GM23338 (cell line): Measurements from ENCODE around the gene SH3RF3. TPM values are rescaled to one million over a fixed set of nuclear protein-coding genes. Genes with fewer than 3 reads are reported as not detected.

Experiments used
- ATAC-seq: fragments of 200-7000 bp; cut with Tn5 transposase; 3 replicates; pipeline ENCODE4 v1.9.1; 2020
- DNase-seq: peaks from one replicate; pipeline ENCODE4 v3.0.0-alpha.2; 2015; ENCODE audit warnings: low spot score
- H2AFZ ChIP-seq: fragments of 200-600 bp; sonication (generic); 2 replicates; pipeline ENCODE4 v1.8.0; 2016; ENCODE audit warnings: antibody characterized with exemption, mild to moderate bottlenecking, moderate library complexity
- H3F3A ChIP-seq: fragments of 200-600 bp; sonication (generic); replicated peaks from 2 replicates; pipeline ENCODE4 v1.8.0; 2017; ENCODE audit warnings: antibody characterized with exemption, mixed run types, low read depth
- H3K27ac ChIP-seq: fragments of 200-600 bp; sonication (generic); 2 replicates; pipeline ENCODE4 v1.6.1; 2016; ENCODE audit warnings: low read depth
- H3K27me3 ChIP-seq: fragments of 200-600 bp; sonication (generic); 2 replicates; pipeline ENCODE4 v1.8.0; 2016; ENCODE audit warnings: mild to moderate bottlenecking, mixed run types, moderate library complexity; ENCODE audit not compliant: insufficient read depth
- H3K36me3 ChIP-seq: fragments of 200-600 bp; sonication (generic); 2 replicates; pipeline ENCODE4 v1.8.0; 2016; ENCODE audit warnings: mild to moderate bottlenecking; ENCODE audit not compliant: insufficient read depth
- H3K4me1 ChIP-seq: fragments of 200-600 bp; sonication (generic); 2 replicates; pipeline ENCODE4 v1.8.0; 2016; ENCODE audit warnings: mild to moderate bottlenecking, moderate library complexity; ENCODE audit not compliant: insufficient read depth
- H3K4me2 ChIP-seq: fragments of 200-600 bp; sonication (generic); 2 replicates; pipeline ENCODE4 v1.7.1; 2017; ENCODE audit warnings: mixed run types
- H3K4me3 ChIP-seq: fragments of 200-600 bp; sonication (generic); 2 replicates; pipeline ENCODE4 v1.6.1; 2016; ENCODE audit warnings: mixed run types
- H3K79me2 ChIP-seq: fragments of 200-600 bp; sonication (generic); replicated peaks from 2 replicates; pipeline ENCODE4 v1.8.0; 2017; ENCODE audit warnings: mild to moderate bottlenecking; ENCODE audit not compliant: insufficient read depth
- H3K9me2 ChIP-seq: fragments of 200-600 bp; sonication (generic); 2 replicates; pipeline ENCODE4 v1.8.0; 2017; ENCODE audit not compliant: insufficient read depth
- H4K20me1 ChIP-seq: fragments of 200-600 bp; sonication (generic); replicated peaks from 2 replicates; pipeline ENCODE4 v1.8.0; 2017; ENCODE audit warnings: mild to moderate bottlenecking; ENCODE audit not compliant: insufficient read depth
- H3K27ac Mint-ChIP-seq: 2 replicates; pipeline ENCODE4 v1.8.0; 2020; ENCODE audit warnings: inconsistent platforms, mild to moderate bottlenecking, moderate library complexity, mixed read lengths
- H3K27me3 Mint-ChIP-seq: 3 replicates; pipeline ENCODE4 v1.8.0; 2022; ENCODE audit warnings: low read depth, mild to moderate bottlenecking, moderate library complexity, mixed read lengths, inconsistent platforms; ENCODE audit not compliant: insufficient read depth, poor library complexity
- H3K36me3 Mint-ChIP-seq: 3 replicates; pipeline ENCODE4 v1.8.0; 2021; ENCODE audit warnings: low read depth, mild to moderate bottlenecking, inconsistent platforms, moderate library complexity, mixed read lengths
- H3K4me1 Mint-ChIP-seq: 3 replicates; pipeline ENCODE4 v1.8.0; 2020; ENCODE audit warnings: mild to moderate bottlenecking, inconsistent platforms, mixed read lengths
- H3K4me3 Mint-ChIP-seq: 3 replicates; pipeline ENCODE4 v1.8.0; 2021; ENCODE audit warnings: moderate library complexity, mild to moderate bottlenecking, inconsistent platforms, mixed read lengths
- H3K9me3 Mint-ChIP-seq: 3 replicates; pipeline ENCODE4 v1.8.0; 2020; ENCODE audit warnings: moderate library complexity, mild to moderate bottlenecking, inconsistent platforms, mixed read lengths
- CTCF ChIP-seq, 2 experiments: fragments of 200-600 bp in 1 of 2; sonication (generic) in 1 of 2; conservative IDR thresholded peaks; 2 replicates each; pipeline versions ENCODE4 v1.5.1 to v1.6.1; 2016 to 2017; ENCODE audit warnings: antibody characterized with exemption in 2 of 2, low read depth in 2 of 2, mild to moderate bottlenecking in 2 of 2, moderate library complexity in 1 of 2
- EZH2 ChIP-seq: fragments of 200-600 bp; sonication (generic); IDR thresholded peaks from one replicate; pipeline ENCODE4 v1.8.0; 2017; ENCODE audit warnings: antibody characterized with exemption, mild to moderate bottlenecking, low read depth; ENCODE audit not compliant: unreplicated experiment
- EZH2phosphoT487 ChIP-seq: fragments of 200-600 bp; sonication (generic); IDR thresholded peaks from one replicate; pipeline ENCODE4 v1.8.1; 2018; ENCODE audit warnings: antibody characterized with exemption; ENCODE audit not compliant: unreplicated experiment
- NANOG ChIP-seq: IDR thresholded peaks from 2 replicates; pipeline ENCODE4 v1.6.1; 2016; ENCODE audit warnings: antibody characterized with exemption, borderline replicate concordance
- POLR2AphosphoS5 ChIP-seq: IDR thresholded peaks from 2 replicates; pipeline ENCODE4 v1.6.1; 2016; ENCODE audit warnings: antibody characterized with exemption, low read depth
- STAT1 ChIP-seq: IDR thresholded peaks from one replicate; pipeline ENCODE4 v1.6.1; 2016; ENCODE audit warnings: antibody characterized with exemption; ENCODE audit not compliant: unreplicated experiment
- ZNF114 ChIP-seq: fragments of 250-450 bp; sonication (Bioruptor Pico); IDR thresholded peaks from 2 replicates; pipeline ENCODE4 v1.5.0; 2020; ENCODE audit warnings: mild to moderate bottlenecking, moderate library complexity
- ZNF331 ChIP-seq: fragments of 250-450 bp; sonication (Bioruptor Pico); IDR thresholded peaks from 2 replicates; pipeline ENCODE4 v1.5.0; 2020; ENCODE audit warnings: low read depth, mild to moderate bottlenecking, moderate library complexity
- ZNF462 ChIP-seq: fragments of 250-450 bp; sonication (Bioruptor Pico); IDR thresholded peaks from 2 replicates; pipeline ENCODE4 v1.5.0; 2020; ENCODE audit warnings: mild to moderate bottlenecking, moderate library complexity
- polyA plus RNA-seq: library from polyadenylated mRNA; unstranded; fragments of >200 nt; fragmentation: Nextera tagmentation; extraction: Ambion mirVana; gene quantifications from 2 replicates; pipeline ENCODE4 v1.2.1, GENCODE V29; 2016
- total RNA-seq: library from RNA; depleted of rRNA; stranded (reverse); fragments of >200 nt; shearing (Covaris generic); gene quantifications from 2 replicates; pipeline ENCODE4 v1.2.3, GENCODE V29; 2014
- TF ChIP-seq, protein P1 (sequence below): IDR thresholded peaks from one replicate; pipeline ENCODE4 v1.6.1; 2018; ENCODE audit warnings: antibody characterized with exemption; ENCODE audit not compliant: unreplicated experiment
- TF ChIP-seq, protein P2 (sequence below): IDR thresholded peaks from 2 replicates; pipeline ENCODE4 v1.6.1; 2016; ENCODE audit warnings: antibody characterized with exemption

Gene SH3RF3
- total and polyA plus RNA-seq, 2 experiments from 2014 or later = 0.11 to 0.63 TPM

DNA sequence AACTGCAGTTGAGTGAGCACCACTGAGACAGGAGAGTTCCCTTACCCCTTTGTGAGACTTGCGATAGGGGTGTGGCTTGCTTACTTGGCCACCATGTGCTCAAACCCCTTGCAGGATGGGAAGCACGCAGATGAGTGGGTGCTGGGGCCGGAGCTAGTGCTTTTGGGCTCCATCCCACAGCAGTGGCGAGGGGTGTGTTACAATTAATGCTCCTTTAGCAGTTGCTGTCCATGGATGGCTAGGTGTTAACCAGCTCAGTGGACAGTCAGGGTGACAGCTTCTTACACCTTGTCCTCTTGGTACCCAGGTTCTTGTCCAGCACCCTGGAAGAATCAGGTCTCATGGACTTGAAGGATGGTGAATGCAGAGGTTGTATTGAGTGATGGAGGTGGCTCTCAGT is 103.9 kb downstream of the SH3RF3 start (continued):
- TF ChIP-seq ZNF462 (CRISPR knock-in tag) = no peak

DNA sequence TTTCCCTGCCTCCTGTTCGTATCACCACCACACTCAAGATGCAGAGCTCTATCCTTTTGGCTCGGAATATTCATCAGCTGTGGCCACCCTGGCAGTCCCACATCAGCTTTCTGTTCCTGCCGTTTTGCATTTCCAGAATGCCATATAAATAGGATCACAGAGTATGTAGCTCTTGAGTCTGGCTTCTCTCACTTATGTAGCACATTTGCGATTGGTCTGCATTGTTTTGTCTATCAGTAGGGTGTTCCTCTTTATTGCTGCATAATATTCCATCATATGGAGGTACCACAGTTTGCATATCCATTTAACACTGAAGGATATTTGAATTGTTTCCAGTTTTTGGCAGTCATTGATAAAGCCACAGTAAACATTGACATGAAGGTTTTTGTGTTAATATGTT is 104.6 kb downstream of the SH3RF3 start:
- H3K79me2 ChIP-seq = no peaks in the 10 kb centered on the region
- no peaks in the 10 kb centered on the region for H3K36me3 ChIP-seq
- ATAC-seq = no peak
- TF ChIP-seq ZNF114 (CRISPR knock-in tag) = no peak
- no peak for TF ChIP-seq ZNF331 (CRISPR knock-in tag)
- TF ChIP-seq CTCF (conservative IDR thresholded peaks at IDR 0.05; ENCODE audit: low read depth in 2 of 2) = no peak
- TF ChIP-seq STAT1 = no peak
- TF ChIP-seq, protein P1, sequence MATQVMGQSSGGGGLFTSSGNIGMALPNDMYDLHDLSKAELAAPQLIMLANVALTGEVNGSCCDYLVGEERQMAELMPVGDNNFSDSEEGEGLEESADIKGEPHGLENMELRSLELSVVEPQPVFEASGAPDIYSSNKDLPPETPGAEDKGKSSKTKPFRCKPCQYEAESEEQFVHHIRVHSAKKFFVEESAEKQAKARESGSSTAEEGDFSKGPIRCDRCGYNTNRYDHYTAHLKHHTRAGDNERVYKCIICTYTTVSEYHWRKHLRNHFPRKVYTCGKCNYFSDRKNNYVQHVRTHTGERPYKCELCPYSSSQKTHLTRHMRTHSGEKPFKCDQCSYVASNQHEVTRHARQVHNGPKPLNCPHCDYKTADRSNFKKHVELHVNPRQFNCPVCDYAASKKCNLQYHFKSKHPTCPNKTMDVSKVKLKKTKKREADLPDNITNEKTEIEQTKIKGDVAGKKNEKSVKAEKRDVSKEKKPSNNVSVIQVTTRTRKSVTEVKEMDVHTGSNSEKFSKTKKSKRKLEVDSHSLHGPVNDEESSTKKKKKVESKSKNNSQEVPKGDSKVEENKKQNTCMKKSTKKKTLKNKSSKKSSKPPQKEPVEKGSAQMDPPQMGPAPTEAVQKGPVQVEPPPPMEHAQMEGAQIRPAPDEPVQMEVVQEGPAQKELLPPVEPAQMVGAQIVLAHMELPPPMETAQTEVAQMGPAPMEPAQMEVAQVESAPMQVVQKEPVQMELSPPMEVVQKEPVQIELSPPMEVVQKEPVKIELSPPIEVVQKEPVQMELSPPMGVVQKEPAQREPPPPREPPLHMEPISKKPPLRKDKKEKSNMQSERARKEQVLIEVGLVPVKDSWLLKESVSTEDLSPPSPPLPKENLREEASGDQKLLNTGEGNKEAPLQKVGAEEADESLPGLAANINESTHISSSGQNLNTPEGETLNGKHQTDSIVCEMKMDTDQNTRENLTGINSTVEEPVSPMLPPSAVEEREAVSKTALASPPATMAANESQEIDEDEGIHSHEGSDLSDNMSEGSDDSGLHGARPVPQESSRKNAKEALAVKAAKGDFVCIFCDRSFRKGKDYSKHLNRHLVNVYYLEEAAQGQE = no peak
- TF ChIP-seq EZH2phosphoT487 = no peak
- TF ChIP-seq, protein P2, sequence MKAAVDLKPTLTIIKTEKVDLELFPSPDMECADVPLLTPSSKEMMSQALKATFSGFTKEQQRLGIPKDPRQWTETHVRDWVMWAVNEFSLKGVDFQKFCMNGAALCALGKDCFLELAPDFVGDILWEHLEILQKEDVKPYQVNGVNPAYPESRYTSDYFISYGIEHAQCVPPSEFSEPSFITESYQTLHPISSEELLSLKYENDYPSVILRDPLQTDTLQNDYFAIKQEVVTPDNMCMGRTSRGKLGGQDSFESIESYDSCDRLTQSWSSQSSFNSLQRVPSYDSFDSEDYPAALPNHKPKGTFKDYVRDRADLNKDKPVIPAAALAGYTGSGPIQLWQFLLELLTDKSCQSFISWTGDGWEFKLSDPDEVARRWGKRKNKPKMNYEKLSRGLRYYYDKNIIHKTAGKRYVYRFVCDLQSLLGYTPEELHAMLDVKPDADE = no peak
- no peak for TF ChIP-seq NANOG
- TF ChIP-seq POLR2AphosphoS5 = no peak
- TF ChIP-seq EZH2 = no peak

More for the DNA sequence above, 104.6 kb downstream of the SH3RF3 start:
- Histone ChIP-seq H3K4me1 (peaks cover 10% of the 10 kb centered on the region; the same call in 1 of the 2 replicates), H2AFZ (no peak overlapping the region), H4K20me1 (no peaks in the 10 kb centered on the region), H3K27ac (no peak overlapping the region), H3K4me3 (no peak overlapping the region), H3K4me2 (no peak overlapping the region), H3F3A (no peaks in the 10 kb centered on the region), H3K27me3 (no peaks in the 10 kb centered on the region), H3K9me2 (peaks cover 2% of the 10 kb centered on the region; the same call in 1 of the 2 replicates)
- H3K36me3 Mint-ChIP-seq = no peaks in the 10 kb centered on the region
- no peak for DNase-seq
- no peak overlapping the region for H3K27ac Mint-ChIP-seq
- H3K4me1 Mint-ChIP-seq = peaks cover 12% of the 10 kb centered on the region
- peaks cover 2% of the 10 kb centered on the region for H3K27me3 Mint-ChIP-seq
- no peak overlapping the region for H3K4me3 Mint-ChIP-seq
- H3K9me3 Mint-ChIP-seq = no peaks in the 10 kb centered on the region; the same call in 2 of the 3 replicates
